H1 (cell line): Measurements from ENCODE around the gene PHKA1. TPM values are rescaled to one million over a fixed set of nuclear protein-coding genes. Genes with fewer than 3 reads are reported as not detected.

Experiments
- CHD7 ChIP-seq: fragments of 300-600 bp; sonication (generic); IDR thresholded peaks from 2 replicates; pipeline ENCODE4 v1.7.1; 2012; ENCODE audit warnings: low read length, moderate library complexity, mild to moderate bottlenecking, inconsistent platforms; ENCODE audit not compliant: insufficient replicate concordance
- GABPA ChIP-seq: IDR thresholded peaks from 2 replicates; pipeline ENCODE4 v1.6.1; 2011; ENCODE audit warnings: mild to moderate bottlenecking, low read length, moderate library complexity, borderline replicate concordance; ENCODE audit not compliant: insufficient read depth
- polyA plus RNA-seq, 7 experiments: library from polyadenylated mRNA; depleted of rRNA in 3 of 7; stranded (reverse) in 5 of 7; unstranded in 2 of 7; fragments of >200 nt in 5 of 7; fragments of 200-250 nt in 2 of 7; gene quantifications; 1 replicate in 5 of 7; 2 replicates in 1 of 7; 4 replicates in 1 of 7; pipeline versions ENCODE4 v1.2.1 to v1.2.3, GENCODE V29; 2011 to 2013; ENCODE audit warnings: missing spikeins in 2 of 7, mixed read lengths in 2 of 7
- total RNA-seq: library from RNA; stranded (reverse); fragmentation: NEBNext Ultra II Directional; extraction: Animal tissue kit (Norgen Biotek cat#: 25700); gene quantifications from 2 replicates; pipeline ENCODE4 v1.2.1, GENCODE V29; 2021

The PHKA1 gene
- total and polyA plus RNA-seq, 2 of the 8 experiments (the other 6 are each of a cell fraction or from before 2014, with no cell fraction given), result 4.2 to 7.2 TPM

GRCh38 chrX:72620550-72621145 lies 93.5 kb downstream of the PHKA1 start (continued):
- TF ChIP-seq CHD7 (no peak), GABPA (no peak)
